Measurements from ENCODE around the gene RAD51AP2.
"Not testable (repeated sequence)": the region's sequence is repeated elsewhere in the genome, so short reads cannot be mapped to it uniquely, and the experiment has no call there.

RAD51AP2 gene

GRCh38 chr2:17518212-17519154 is at the start of gene RAD51AP2:
Gene RAD51AP2, minus strand, starts transcription at chr2:17518440. Its CDS starts 25 bp downstream, at chr2:17518415.
- peak; percentile 83 to 90 for DNase-seq

DNA sequence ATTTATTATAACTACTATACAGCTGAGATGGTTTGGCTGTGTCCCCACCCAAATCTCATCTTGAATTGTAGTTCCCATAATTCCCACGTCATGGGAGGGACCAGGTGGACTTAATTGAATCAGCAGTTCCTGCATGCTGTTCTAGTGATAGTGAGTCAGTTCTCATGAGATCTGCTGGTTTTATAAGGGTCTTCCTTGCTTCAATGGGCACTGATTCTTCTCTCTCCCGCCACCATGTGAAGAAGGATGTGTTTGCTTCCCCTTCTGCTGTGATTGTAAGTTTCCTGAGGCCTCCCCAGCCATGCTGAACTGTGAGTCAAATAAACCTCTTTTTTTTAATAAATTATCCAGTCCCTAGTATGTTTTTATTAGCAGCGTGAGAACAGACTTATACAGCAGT is 47.5 kb upstream of the RAD51AP2 start:
- not testable (repeated sequence) for DNase-seq

GRCh38 chr2:17558878-17559277 is 40.6 kb upstream of the RAD51AP2 start:
- no peak for DNase-seq

DNA sequence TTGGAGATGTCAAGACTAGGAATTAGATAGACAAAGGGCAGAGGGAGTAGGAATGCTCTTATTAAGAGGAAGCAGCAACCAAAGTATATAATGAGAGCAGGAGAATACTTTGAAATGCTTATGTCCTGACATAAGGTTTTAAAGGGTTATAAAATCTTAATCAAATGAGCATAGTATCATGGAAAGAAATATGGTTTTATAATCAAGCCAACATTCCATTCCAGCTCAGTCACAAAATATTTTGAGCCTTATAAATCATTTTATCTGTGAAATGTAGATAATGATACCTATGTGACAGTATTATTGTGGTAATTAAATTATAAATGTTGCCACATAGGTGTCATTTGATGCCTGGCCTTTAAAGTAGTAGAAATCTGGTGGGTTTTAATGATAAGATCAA is 39.8 kb upstream of the RAD51AP2 start:
- DNase-seq = no peak

- DNase-seq = no peak
Measured at GRCh38 chr2:17557596-17557995, 39.4 kb upstream of the RAD51AP2 start.

DNA sequence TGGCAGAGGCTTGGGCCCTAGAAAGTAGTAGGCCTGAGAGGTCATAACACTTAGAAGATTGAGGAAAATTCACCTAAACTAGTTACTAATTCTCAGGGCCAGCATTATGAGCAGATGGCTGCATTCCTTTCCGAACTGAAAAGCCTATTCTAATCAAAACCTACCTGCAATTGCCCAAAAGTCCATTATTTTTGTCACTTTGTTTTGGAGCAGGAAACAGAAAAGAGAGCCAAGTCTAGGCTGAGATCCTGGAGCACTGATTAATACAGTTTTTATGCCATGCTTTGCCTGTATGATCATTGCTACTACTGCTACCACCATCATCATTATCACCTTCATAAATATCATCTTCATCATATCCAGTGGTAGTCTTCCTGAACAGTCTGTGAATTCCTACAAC is 36.9 kb upstream of the RAD51AP2 start:
- no peak for DNase-seq

DNA sequence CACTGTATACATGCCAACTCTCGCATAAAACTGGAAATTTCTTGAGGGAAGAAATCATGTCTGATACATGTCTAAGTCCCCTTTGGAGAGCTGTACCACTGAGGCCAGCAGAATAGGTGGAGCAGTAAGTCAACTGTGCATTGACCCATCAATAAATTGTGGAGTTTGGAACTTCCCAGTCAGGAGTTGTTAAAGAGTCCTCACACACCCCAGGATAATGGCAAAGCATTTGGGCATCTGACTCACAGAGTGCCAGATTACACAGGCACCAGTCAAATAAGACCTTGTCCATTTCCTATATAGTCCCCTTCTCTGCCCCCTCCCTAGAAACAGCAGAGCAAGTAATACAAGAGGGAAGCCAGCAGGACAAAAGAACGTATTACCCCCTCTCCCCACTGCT is 32.7 kb upstream of the RAD51AP2 start:
- DNase-seq = no peak

GRCh38 chr2:17547737-17548136 is 29.5 kb upstream of the RAD51AP2 start:
- DNase-seq = no peak

GRCh38 chr2:17547237-17547636 is 29.0 kb upstream of the RAD51AP2 start:
- no peak for DNase-seq

DNA sequence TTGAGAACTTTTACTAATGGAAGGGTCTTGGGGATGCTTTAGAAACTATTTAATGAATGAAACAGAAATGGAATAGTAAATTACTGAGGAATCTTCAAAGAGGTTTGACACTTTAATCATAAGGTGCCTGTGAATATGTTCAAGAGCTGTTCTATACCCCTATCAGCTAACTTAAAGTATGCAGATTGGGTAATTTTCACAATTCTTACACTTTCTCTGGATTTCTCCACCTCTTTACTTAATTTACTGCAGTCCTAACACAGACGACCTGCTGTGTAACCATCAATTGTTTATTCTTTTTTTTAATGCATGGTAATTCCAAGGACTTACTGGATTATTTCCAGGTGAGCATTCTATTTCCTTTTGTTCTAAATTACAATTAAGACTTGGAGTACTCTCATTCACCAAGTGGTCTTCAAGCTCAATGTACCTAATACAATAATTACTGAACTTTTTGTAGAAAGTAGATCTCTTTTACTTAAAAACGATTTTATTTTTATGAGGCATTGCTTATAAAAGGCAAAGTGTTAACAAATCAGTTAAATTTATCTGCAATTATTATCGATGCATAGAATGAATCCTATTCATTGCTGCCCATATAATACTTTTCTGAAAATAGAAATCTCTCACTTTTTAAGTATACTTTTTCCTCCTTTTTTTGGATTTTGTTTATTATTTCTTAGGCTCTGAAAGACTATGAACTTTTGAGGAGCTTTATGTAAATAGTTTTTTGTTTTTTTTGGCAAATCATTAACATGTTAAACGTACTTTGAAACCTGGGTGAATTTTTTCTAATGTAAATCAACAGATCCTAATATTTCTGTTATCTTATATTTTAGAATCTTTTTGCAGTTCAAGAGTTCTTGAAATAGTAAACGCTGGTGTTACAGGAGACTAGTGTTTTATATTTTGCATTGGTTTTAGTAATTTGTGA is 27.7 kb upstream of the RAD51AP2 start:
- no peak for DNase-seq

- DNase-seq = peak in 1 of 2 experiments; percentile 4
Measured at GRCh38 chr2:17544256-17544655, 26.0 kb upstream of the RAD51AP2 start.

DNA sequence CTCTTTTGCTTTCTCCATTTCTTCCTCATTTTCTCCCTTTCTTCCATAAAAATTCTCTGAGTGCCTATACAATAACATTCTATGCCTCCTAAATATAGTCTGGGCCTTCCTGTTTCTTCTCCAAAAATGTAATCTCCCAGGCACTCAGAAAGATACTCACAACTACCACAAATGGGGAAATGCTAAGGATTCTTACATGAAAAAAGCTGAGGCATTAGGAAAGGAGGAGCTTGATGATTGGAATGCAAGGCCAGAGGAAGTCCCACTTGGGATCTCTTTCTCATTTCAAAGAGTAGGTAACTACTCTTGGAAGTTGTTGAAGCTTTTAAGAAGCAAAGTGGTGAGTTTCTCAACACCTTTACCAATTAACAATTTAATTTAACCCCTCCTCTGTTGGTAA is 25.6 kb upstream of the RAD51AP2 start:
- no peak for DNase-seq

DNA sequence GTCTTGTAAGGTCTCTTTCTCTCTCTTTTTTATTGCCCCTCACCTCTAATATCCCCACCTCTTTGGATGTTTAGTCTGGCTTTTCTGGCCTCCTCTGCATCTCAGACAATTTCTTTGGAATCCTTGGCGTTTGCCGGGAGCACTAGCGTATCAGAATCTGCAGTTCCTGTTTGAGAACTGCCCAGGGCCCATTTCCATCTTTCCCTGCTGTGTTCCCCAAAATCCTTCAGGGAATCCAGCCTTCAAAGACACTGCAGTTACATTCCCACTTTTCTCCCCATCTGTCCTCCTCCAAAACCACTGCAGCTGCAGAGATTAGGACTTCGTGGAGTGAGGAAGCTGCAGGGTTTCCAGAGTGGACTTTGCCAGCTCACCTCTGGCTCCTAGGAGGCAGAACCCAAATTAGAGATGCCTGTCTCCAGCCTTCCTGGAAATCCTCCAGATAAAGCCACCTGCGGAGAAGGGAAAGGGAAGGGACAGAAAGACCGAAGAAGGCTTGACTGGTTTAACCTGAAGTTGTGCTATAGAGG is 25.0 kb upstream of the RAD51AP2 start:
- peak in 1 of 2 experiments; percentile 8 for DNase-seq

- DNase-seq = no peak
Measured at GRCh38 chr2:17542471-17542870, 24.2 kb upstream of the RAD51AP2 start.

GRCh38 chr2:17541531-17541950 is 23.3 kb upstream of the RAD51AP2 start:
- peak in 1 of 2 experiments; percentile 34 for DNase-seq

GRCh38 chr2:17540813-17541530 is 22.7 kb upstream of the RAD51AP2 start:
- peak; percentile 70 to 79 for DNase-seq

DNA sequence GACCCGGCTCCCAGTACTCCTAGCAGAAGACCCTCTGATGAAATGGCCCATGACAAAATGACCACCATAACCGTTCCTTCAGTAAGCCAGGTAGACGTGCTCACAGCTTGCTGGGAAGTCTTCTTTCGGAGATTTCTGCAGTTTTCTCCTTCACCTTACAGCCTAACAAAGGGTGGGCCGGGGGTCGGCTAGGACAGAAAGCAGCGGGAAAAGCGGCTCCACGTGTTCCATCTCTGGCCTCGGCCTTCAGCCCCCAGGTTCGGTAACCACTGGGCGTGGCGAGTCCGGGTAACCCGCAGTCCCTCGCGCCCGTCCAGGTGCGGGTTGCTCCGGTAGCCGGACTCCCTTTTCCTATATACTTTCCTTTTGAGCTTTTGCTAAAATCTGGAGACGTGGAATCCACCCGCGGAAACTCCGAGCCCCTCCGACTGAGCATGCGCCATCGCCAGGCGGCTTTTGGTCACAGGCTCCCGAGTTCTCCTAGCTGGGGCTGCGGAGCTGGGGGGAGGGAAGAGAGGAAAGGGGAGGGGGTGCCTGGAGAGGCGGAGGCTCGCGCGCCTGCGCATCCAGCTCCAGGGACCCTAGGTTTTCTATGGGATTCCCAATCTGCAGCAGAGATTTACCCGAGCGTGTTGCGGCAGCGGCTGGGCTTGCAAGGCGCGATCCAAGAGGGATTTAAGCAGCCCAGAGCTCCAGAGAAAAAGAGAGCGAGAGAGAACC is 22.0 kb upstream of the RAD51AP2 start, which contains the start of gene VSNL1:
Gene VSNL1 (plus strand): TSS at position 604 of the 720 bp plus-strand sequence. CDS start 51,379 bp downstream, outside the sequence.
- DNase-seq = peak; percentile 99

DNA sequence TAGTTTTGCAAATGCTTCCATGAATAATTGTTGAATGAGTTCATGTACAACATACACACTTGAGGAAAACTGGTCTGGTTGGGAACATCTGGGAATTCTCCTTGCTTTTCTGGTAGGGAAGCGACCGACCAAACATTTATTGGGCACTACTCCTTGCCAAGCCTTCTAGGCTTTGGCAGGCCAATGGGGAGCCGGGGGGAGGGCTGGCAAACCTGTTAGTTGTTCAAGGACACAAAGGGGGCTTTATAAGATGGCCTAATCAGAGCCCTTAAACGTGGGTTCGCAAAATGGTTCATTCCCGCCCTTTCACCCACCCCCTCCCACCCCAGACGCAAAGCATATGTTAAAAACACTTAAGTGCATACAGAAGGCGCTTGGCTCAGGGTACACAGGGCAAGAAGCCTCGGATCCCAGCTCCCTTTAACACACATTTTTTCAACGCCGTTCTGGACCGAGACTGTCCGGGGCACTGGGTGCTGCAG is 21.4 kb upstream of the RAD51AP2 start:
- peak; percentile 59 to 85 for DNase-seq

- peak; percentile 68 to 87 for DNase-seq
Measured at GRCh38 chr2:17538844-17539554, 20.8 kb upstream of the RAD51AP2 start.

DNA sequence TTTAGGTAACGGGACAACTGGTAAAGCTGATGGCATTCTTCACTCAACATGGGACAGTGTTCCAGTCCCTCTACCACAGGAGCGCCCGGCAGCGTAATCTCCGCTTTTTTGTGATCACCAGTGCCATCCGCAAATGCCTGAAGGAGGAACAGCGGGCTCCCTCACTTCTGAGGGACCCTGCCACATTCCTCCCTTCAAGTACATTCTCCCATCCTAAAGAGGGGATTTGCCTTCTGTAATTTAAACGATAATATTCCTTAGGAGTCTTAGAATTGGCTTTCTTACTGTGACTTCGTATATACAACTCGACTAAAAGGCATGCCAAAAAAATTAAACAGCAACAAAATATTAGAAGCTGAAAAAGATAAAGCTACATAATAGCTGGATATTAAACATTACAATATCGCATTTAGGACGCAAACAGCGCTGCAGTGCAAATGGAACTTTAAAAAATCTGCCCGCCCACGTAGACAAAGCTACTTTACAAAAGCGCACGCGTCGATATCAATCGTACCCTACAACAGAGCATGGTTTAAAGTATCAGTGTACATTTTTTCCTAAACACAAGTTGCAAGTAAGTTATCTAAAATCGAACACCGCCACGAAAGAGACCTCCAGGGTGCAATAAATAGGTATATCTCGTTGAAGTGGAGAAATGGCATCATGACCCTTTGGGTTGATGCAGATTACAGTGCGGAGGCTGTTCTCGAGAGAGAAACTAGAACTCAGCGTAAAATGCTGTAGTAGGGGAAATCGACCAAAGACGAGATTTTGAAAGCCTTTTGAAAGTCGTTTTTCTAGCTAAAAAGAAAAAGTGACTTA is 20.0 kb upstream of the RAD51AP2 start:
- DNase-seq = peak; percentile 56 to 72
